PFSK-1 (cell line): ENCODE results near the gene CEP57L1.

Experiments used
- FOXP2 ChIP-seq: optimal IDR thresholded peaks from 2 replicates; pipeline ENCODE3; 2011; ENCODE audit warnings: borderline replicate concordance, control low read depth, inconsistent platforms; ENCODE audit not compliant: insufficient read depth; ENCODE audit errors: extremely low read length, extremely low read depth
- TAF1 ChIP-seq: IDR thresholded peaks from 2 replicates; pipeline ENCODE4 v1.6.1; 2012; ENCODE audit warnings: low read length, control low read depth, borderline replicate concordance; ENCODE audit not compliant: insufficient read depth

GRCh38 chr6:109056661-109057060, 38.6 kb upstream of the CEP57L1 start:
- TF ChIP-seq FOXP2 (no peak), TAF1 (no peak)
